Skin of body (tissue), 2 donors: ENCODE results near the gene FADS6. TPM values are rescaled to one million over a fixed set of nuclear protein-coding genes. Genes with fewer than 3 reads are reported as not detected.

Experiments used
- DNase-seq: peaks from one replicate; lab custom pipeline; 2025; lab: John Stamatoyannopoulos, UW
- total RNA-seq: library from RNA; depleted of rRNA; stranded (reverse); fragments of >200 nt; gene quantifications from one replicate; pipeline ENCODE4 v1.2.3, GENCODE V29; 2014

The FADS6 gene
- total RNA-seq: 2.6 TPM

- DNase-seq: no peak
These were observed at the start of gene FADS6 for GRCh38 chr17:74892974-74893911. Gene FADS6, minus strand, starts transcription at chr17:74893633. Its CDS starts 38 bp downstream, at chr17:74893595.

- no peak for DNase-seq
These were observed 47.8 kb upstream of the FADS6 start for GRCh38 chr17:74941128-74941725.

GRCh38 chr17:74939534-74939933 lies 46.1 kb upstream of the FADS6 start:
- no peak for DNase-seq

DNA sequence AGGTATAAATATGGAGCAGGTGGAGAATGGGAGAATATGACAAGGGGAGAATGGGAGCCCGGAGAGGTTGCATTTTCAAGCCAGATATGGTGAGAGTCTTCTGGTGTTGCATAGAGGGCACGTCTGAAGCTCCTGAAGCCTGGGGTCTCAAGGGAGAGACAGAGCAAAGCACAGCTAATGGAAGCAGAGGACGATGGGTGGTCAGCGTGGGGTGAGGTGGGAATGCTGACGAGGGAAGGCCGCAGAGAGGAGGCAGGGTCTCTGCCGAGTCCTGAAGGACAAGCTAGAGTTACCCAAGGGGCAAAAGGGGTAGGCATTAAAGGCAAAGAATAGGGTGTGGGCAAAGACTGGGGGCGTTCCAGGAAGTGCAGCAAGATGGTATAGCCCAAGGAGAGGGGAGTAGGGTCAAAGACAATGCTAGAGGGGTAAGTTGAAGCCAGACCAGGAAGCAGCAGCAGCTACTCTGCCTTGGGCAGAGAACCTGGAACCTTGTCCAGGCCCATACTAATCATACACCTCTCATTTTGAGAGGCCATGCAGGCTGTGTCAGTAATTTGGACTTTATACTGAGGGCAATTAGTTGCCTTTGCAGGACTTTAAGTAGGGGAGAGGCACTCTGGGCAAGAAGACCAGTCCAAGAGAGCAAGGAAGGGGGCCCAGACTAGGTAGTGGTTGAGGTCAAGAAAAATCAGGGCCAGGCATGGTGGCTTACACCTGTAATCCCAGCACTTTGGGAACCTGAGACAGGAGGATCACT lies 44.9 kb upstream of the FADS6 start:
- no peak for DNase-seq

- no peak for DNase-seq
These were observed 43.9 kb upstream of the FADS6 start for GRCh38 chr17:74937064-74938051.

GRCh38 chr17:74936470-74936799 lies 43.0 kb upstream of the FADS6 start:
- no peak for DNase-seq

GRCh38 chr17:74935585-74936469 lies 42.4 kb upstream of the FADS6 start, which contains the start of gene OTOP3:
Gene OTOP3, plus strand, starts transcription at chr17:74935898. Its CDS starts 24 bp downstream, at chr17:74935922.
- no peak for DNase-seq

GRCh38 chr17:74935048-74935447 lies 41.6 kb upstream of the FADS6 start:
- DNase-seq: no peak

DNA sequence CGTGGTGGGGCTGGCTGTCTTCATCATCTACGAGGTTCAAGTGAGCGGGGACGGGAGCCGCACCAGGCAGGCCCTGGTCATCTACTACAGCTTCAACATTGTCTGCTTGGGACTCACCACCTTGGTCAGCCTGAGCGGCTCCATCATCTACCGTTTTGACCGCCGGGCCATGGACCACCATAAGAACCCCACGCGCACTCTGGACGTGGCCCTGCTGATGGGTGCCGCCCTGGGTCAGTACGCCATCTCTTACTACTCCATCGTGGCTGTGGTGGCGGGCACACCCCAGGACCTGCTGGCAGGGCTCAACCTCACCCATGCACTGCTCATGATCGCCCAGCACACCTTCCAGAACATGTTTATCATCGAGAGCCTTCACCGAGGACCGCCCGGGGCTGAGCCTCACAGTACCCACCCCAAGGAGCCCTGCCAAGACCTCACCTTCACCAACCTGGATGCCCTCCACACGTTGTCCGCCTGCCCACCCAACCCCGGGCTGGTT lies 37.2 kb upstream of the FADS6 start:
- DNase-seq: no peak

GRCh38 chr17:74928786-74929185 lies 35.4 kb upstream of the FADS6 start:
- DNase-seq: no peak

DNA sequence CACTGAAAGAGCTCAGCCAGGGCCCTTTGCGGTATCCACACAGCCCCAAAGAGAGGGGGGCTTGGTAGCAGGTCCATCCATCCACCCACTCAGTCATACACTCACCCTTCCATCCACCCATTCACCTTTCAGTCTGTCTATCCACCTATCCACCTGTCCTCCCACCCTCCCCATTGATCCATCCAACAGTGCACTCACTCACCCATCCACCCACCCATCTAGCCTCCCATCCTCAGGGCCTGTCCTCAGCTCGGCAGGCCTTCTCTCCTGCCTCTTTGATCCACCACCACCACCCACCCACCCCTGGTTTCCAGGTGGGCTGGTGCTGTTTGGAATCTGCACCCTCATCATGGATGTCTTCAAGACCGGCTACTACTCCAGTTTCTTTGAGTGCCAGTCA lies 31.8 kb upstream of the FADS6 start:
- no peak for DNase-seq

- no peak for DNase-seq
These were observed 31.0 kb upstream of the FADS6 start, which contains the start of gene OTOP2 for GRCh38 chr17:74924250-74924948. Gene OTOP2, plus strand, starts transcription at chr17:74924273. Its CDS starts 360 bp downstream, at chr17:74924633.

- no peak for DNase-seq
These were observed 30.3 kb upstream of the FADS6 start for GRCh38 chr17:74923538-74924249.

- DNase-seq: no peak
These were observed 29.5 kb upstream of the FADS6 start, which contains the start of gene USH1G for GRCh38 chr17:74922694-74923537. Gene USH1G, minus strand, starts transcription at chr17:74923255. Its CDS starts 182 bp downstream, at chr17:74923073.

DNA sequence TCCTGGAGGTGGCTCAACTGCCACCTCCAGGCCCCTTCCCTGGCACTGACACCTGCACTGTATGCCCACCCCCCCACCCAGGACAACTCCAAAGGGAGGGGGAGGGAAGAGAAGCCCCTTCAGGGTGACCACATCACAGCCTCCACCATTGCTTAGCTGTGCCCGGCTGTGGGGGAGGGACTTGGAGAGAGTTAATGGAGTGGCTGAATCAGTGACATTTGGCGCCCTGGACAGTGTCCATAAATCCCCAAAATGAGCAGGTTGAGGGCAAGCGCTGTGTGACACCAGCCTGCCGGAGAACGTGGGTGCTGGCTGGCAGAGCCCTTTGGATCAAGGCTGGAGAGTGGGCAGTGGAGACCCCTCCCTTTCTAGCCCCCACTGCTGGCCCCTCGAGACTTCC lies 28.7 kb upstream of the FADS6 start:
- no peak for DNase-seq

- no peak for DNase-seq
These were observed 28.3 kb upstream of the FADS6 start for GRCh38 chr17:74921769-74922168.

DNA sequence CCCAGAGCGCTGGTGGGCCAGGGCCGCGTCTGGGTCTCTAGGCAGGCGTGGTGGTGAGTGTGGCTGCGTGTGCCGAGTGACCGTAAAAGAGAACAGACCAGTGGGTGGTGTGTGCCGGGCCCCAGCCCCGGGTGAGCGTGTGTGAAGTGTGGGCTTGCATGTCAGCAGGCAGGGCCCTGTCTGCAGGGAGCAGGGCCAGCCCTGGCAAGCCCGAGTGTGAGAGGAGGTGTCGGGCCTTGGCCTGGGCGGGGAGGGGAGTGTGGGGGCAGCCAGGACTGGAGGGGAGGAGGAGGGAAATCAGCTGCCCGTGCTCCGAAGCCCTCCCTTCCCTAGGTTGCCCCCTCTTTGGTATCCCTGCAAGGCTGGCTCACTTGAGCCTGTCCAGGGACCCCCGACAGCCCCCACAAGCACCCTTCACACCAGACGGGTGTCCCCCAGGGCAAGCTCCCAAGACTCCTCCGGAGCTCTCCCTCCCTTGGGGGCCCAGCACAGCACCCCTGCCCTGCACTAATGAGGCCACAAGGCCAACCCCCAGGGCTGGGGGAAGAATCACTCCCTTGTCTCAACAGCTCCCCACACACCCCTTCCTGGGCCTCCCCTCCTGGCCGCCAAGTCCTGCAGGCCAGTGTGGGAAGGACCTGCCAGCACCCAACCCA lies 27.7 kb upstream of the FADS6 start:
- no peak for DNase-seq
